Kidney (tissue), 14 donors: ENCODE results near the gene EMP2. TPM values are rescaled to one million over a fixed set of nuclear protein-coding genes. Genes with fewer than 3 reads are reported as not detected.
A peak's percentile ranks its signal among the peaks of the same experiment; 100 is the strongest.

Source experiments
- DNase-seq, 5 donors: peaks; one replicate each; pipeline ENCODE4 v3.0.0-alpha.2; 2013 to 2020
- FAIRE-seq: peaks from 2 replicates; lab custom pipeline; 2012; peaks lifted over from hg19 to GRCh38; lab: Jason Lieb, UNC
- H3K27ac ChIP-seq, 2 donors: one replicate each; pipeline ENCODE4 v1.7.0; 2013; ENCODE audit warnings: low read depth in 2 of 2, low read length in 2 of 2, inconsistent platforms in 1 of 2
- H3K27me3 ChIP-seq: one replicate; pipeline ENCODE4 v1.7.1; 2013; ENCODE audit warnings: low read length, inconsistent platforms; ENCODE audit not compliant: control insufficient read depth, insufficient read depth
- H3K36me3 ChIP-seq, 3 donors: one replicate each; pipeline versions ENCODE4 v1.7.0 to v1.7.1; 2013; ENCODE audit warnings: low read length in 3 of 3, control low read depth in 1 of 3, inconsistent platforms in 1 of 3; ENCODE audit not compliant: insufficient read depth in 3 of 3, control insufficient read depth in 2 of 3
- H3K4me1 ChIP-seq, 3 donors: one replicate each; pipeline versions ENCODE4 v1.7.0 to v1.7.1; 2013; ENCODE audit warnings: low read length in 3 of 3, inconsistent platforms in 1 of 3, low read depth in 1 of 3; ENCODE audit not compliant: control insufficient read depth in 2 of 3, insufficient read depth in 2 of 3
- H3K4me3 ChIP-seq, 3 donors: one replicate each; pipeline versions ENCODE4 v1.7.0 to v1.8.1; 2013; ENCODE audit warnings: low read length in 3 of 3, control low read depth in 1 of 3, inconsistent platforms in 1 of 3
- H3K9ac ChIP-seq, 3 donors: one replicate each; pipeline versions ENCODE4 v1.7.0 to v1.7.1; 2013; ENCODE audit warnings: low read length in 3 of 3, control low read depth in 1 of 3, inconsistent platforms in 1 of 3
- H3K9me3 ChIP-seq, 3 donors: one replicate each; pipeline versions ENCODE4 v1.7.0 to v1.7.1; 2013; ENCODE audit warnings: low read length in 3 of 3, control low read depth in 1 of 3, inconsistent platforms in 1 of 3; ENCODE audit not compliant: control insufficient read depth in 2 of 3, insufficient read depth in 1 of 3
- intact Hi-C: fragments of 100-400 bp; cut with DNase I; formaldehyde crosslinking; loops from one replicate; pipeline ENCODE4 v1.11.1; 2022
- polyA plus RNA-seq: library from polyadenylated mRNA; stranded (reverse); fragments of 350-450 nt; fragmentation: Illumina TruSeq; extraction: RNeasy Lipid Tissue Mini Kit (QIAGEN cat#74804); gene quantifications from one replicate; pipeline ENCODE4 v1.2.3, GENCODE V29; 2014; ENCODE audit warnings: low read depth, low replicate concordance; ENCODE audit not compliant: insufficient read depth
- total RNA-seq: library from RNA; stranded (reverse); fragmentation: NEBNext Ultra II Directional; extraction: Animal tissue kit (Norgen Biotek cat#: 25700); gene quantifications from one replicate; pipeline ENCODE4 v1.2.1, GENCODE V29; 2021
- TF ChIP-seq, protein P1 (sequence below): IDR thresholded peaks from 3 replicates; pipeline ENCODE4 v1.5.1; 2012; ENCODE audit warnings: mild to moderate bottlenecking, moderate library complexity, borderline replicate concordance; ENCODE audit not compliant: insufficient read depth; ENCODE audit errors: extremely low read depth
- donor health status: control.
- donor health status: control.
- donor health status: control.
- donor health status: control.
- donor health status: control.
- donor health status: DM: yes; HTN: yes; CAD: no.
- donor health status: Normal renal cell carcinoma (clear cell type).

Gene EMP2
- total and polyA plus RNA-seq, 2 donors from 2014 or later: 14.5 to 25.8 TPM

DNA sequence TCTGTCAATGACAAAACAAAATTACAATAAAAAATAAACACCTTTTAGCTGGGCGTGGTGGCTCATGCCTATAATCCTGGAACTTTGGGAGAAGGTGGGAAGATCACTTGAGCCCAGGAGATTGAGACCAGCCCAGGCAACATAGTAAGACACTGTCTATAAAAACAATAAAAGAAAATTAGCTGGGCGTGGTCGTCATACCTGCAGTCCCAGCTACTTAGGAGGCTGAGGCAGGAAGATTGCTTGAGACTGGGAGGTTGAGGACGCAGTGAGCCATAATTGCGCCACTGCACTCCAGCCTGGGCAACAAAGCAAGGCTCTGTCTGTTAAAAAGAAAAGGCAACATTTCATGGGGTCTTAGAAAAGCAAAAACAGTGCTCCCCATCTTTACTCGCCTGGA, 32.7 kb downstream of the EMP2 start:
- FAIRE-seq (no peak), DNase-seq (no peak)
- H3K4me1 ChIP-seq: no peaks in the 10 kb centered on the region
- H3K27ac ChIP-seq: no peak overlapping the region
- H3K27me3 ChIP-seq: no peaks in the 10 kb centered on the region
- H3K4me3 ChIP-seq: no peak overlapping the region
- peaks cover 0 to 2% (median 0%) of the 10 kb centered on the region in 3 donors for H3K36me3 ChIP-seq
- TF ChIP-seq, protein P1, sequence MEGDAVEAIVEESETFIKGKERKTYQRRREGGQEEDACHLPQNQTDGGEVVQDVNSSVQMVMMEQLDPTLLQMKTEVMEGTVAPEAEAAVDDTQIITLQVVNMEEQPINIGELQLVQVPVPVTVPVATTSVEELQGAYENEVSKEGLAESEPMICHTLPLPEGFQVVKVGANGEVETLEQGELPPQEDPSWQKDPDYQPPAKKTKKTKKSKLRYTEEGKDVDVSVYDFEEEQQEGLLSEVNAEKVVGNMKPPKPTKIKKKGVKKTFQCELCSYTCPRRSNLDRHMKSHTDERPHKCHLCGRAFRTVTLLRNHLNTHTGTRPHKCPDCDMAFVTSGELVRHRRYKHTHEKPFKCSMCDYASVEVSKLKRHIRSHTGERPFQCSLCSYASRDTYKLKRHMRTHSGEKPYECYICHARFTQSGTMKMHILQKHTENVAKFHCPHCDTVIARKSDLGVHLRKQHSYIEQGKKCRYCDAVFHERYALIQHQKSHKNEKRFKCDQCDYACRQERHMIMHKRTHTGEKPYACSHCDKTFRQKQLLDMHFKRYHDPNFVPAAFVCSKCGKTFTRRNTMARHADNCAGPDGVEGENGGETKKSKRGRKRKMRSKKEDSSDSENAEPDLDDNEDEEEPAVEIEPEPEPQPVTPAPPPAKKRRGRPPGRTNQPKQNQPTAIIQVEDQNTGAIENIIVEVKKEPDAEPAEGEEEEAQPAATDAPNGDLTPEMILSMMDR: no peak
- intact Hi-C loops: no loop called here
- H3K9me3 ChIP-seq: peaks cover 0 to 3% (median 0%) of the 10 kb centered on the region in 3 donors
- H3K9ac ChIP-seq: no peak overlapping the region

DNA sequence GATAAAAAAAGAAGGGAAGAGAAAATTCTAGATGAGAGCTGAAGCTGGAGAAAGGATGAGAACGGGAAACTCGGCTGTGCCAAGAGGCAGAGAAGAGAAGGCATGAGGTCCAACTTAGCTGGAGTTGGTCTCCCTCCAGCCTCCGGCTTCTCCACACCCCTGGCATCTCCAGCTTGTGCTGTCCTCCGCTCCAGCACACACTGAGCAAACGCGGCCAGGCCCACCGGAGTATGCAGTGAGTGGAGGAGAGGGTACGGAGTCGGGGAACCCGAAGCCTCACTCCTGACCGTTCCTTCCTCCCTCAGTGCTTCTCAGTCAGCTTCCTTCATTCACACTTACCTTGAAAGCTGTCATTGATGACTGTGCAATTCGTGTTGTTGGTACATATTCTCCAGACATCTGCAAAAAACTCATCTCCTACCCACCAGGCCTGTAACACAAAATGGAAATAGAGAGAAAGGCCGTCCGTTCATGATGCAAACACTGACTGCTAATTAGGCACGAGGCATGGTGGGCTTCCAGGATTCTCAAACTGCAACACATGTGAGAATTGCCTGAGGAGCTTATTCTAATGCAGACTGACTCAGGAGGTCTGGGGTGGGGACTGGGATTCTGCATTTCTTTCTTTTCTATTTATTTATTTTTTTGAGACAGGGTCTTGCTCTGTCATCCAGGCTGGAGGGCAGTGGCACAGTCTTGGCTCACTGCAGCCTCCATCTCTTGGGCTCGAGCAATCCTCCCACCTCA, 37.0 kb downstream of the EMP2 start:
- TF ChIP-seq, protein P1: no peak
- H3K27ac ChIP-seq: no peak overlapping the region
- peaks cover 0 to 2% (median 0%) of the 10 kb centered on the region in 3 donors for H3K36me3 ChIP-seq
- H3K9ac ChIP-seq: no peak overlapping the region
- intact Hi-C loops: no loop called here
- peaks cover 0 to 3% (median 0%) of the 10 kb centered on the region in 3 donors for H3K9me3 ChIP-seq
- H3K27me3 ChIP-seq: no peaks in the 10 kb centered on the region
- H3K4me1 ChIP-seq: no peaks in the 10 kb centered on the region
- DNase-seq: no peak
- no peak overlapping the region for H3K4me3 ChIP-seq
- no peak for FAIRE-seq

DNA sequence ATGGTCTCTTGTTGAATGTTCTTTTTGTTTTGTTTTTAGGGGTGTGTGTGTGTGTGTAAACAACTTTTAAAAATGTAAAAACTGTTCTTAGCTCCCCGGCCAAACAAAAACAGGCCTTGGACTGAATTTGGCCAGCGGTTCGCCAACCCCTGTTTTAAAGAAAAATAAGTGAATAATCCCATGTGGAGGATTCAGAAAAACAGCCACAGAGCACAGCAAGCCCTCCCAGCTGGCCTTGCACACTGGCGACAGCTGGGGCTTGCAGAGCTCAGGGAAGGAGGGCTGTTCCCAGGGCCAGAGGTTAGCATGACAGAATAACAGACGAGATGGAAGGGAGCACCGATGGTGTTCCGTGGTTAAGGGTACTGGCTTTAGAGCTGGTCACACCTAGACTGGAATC, 39.0 kb downstream of the EMP2 start:
- Histone ChIP-seq H3K9ac (no peak overlapping the region), H3K27ac (no peak overlapping the region), H3K4me3 (no peak overlapping the region), H3K9me3 (no peaks in the 10 kb centered on the region), H3K36me3 (no peaks in the 10 kb centered on the region), H3K27me3 (no peaks in the 10 kb centered on the region), H3K4me1 (no peaks in the 10 kb centered on the region)
- FAIRE-seq (no peak), DNase-seq (peak in 2 of 5 donors; percentile 16 to 82)
- intact Hi-C loops: no loop called here
- TF ChIP-seq, protein P1: no peak
